NCI-H1092 (cell line): ENCODE data around the gene ENTR1.

ENCODE experiments used
- DNase-seq: peaks from one replicate; lab custom pipeline; 2025; lab: John Stamatoyannopoulos, UW

Gene ENTR1

DNA sequence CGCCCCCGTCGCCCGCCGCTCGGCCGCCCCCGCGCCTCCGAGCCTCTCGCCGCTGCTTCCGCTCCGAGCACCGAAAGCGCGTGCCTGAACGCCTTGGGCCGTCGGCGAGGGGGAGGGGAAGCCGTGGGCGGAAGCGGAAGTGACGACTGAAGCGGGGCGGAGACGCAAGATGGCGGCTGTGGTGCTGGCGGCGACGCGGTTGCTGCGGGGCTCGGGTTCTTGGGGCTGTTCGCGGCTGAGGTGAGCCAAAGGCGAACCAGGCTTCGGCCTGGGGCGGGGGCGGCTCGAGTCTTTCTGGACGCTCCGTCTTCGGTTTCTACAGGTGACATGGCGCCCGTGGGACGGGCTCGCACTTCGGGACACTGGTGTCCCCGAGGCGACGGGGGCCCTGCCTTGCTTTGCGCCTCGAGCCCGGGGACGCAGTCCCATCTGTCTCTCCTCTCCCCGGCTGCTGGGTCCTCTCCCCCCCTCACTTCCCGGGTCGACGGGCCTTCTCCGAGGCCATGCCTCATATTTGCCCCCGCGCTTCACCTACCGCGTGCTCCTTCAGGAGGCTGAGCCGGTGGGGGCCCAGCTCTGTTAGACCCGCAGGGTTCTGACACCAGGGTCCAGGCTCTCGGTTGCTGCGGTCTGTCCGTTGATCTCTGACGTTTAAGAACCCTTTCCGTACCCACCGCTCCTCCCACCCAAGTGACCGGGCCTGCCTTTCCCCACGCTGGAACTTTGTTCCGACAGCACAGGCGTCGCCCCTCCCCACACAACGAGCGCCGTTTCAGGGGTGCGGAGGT is at the start of gene ENTR1, which contains the start of gene PMPCA:
Gene ENTR1 (minus strand): TSS at position 115 of the 788 bp plus-strand sequence. CDS start 217 bp downstream, outside the sequence.
Gene PMPCA (plus strand): TSS at position 159 of the 788 bp plus-strand sequence. CDS start 11 bp downstream, at position 170.
- DNase-seq = peak; percentile 88

DNA sequence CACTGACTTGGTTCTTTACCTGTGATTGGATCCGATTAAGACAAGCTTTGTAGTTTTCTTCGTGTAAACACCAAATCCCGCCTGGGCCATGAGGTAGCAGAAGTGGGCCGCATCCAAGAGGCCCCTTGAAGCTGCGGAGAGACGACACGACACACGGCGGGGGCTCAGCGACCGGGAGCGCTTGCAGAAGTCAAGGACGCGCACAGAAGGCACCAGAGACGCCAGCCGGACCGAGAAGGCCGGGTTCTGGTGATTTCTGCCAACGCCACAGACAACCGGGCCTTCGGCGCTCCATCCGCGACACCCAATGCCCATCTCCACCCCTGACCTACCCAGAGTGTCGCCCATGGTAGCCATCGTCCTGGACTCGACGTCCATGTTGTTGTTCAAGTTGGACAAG is 49.0 kb upstream of the ENTR1 start:
- no peak for DNase-seq

DNA sequence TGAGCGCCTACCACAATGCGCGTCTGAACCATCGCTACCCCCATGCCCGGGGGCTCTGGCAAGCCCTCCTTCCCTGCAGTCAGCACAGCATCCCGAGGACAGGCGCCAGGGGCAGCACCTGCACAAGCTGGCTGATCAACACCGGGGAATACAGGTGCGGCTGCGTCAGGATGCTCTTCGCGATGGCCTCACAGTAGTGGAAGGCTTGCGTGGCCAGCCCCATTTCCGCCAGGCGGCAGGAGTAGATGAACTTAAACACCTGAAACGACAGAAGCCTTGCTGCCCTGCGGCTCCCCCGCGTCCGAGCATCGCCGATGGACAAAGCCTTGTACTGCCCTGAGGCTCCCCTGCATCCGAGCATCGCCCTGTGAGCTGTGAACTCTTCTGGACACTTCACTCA is 46.9 kb upstream of the ENTR1 start:
- no peak for DNase-seq

DNA sequence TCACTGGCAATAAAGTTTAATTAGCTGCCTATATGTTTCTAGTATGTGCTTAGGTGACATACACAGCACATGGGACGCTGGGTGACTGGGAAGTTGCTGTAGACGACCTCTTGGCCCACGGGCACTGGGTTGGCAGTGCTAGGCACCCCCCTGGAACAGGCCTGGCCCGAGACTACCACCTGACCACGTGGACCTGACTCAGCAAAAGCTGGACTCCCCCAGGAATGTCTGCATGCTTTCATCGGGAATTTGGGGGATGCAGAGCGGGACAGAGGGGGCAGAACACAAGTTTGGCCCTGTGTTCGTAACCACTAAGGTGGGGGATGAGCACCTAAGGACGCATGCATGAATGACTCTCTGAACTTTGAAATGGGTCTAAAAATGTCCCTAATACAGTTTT is 45.8 kb upstream of the ENTR1 start:
- DNase-seq = no peak

DNA sequence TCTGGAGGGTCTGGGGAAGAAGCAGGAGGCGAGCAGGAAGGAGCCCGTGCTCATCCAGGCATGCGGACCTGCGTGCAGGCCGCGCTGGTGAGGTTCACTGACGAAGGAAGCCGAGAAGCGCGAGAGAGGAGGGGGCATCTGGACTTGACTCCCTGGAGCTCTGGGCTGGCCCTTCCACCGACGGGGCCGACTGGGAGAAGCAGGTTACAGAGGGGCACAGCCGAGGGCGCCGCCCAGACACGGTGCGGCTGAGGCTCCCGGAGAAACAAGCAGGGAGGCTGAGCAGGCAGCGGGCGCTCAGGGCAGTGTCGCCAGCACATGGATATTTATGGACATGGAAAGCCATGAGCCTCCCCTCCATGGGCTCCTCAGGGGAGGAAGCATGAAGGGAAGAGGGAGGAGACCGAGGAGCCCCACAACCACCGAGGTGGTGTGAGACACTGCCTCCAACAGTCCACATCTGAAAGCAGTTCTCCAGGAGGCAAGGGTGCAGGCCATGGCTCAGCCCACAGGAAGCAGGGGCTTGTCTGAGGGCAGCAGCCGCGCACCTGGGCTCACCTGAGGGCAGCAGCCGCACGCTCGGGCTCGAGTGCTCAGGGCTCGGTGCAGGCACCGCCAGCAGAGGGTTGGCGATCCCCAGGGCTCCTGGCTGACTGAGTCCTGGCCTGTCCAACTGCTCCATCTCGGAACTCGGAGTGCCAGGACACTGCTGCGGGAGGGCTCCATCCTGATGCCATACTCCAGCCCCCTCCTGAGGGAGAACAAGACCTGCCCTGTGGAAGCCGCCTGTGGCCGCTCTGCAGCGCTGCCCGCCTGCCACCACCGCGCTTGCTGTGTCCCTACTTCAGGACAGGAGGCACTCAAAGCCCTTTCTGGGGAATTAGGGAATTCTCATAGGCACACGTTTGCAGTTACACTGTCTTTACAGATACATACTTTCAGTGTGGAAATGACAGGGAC is 44.9 kb upstream of the ENTR1 start:
- DNase-seq = no peak

- DNase-seq = no peak
Observed at GRCh38 chr9:136454026-136454796, 43.8 kb upstream of the ENTR1 start.

DNA sequence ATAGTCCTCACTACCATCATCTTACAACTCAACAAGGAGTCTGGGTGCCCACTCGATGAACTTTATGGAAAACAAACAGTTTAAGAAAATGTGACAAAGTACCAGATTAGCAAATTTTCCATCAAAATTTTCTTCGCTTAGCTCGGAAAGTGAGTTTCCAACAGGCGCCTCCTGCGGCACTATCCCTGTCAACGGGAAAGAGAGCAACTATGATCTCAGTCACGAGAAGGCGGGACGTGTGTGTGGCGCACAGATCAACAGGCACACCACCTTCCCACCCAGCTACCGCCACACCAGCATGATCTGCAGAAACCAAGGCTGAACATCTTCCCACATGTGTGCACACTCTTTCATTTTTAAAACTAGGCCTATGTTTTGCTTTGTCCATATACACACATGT is 42.9 kb upstream of the ENTR1 start:
- no peak for DNase-seq

DNA sequence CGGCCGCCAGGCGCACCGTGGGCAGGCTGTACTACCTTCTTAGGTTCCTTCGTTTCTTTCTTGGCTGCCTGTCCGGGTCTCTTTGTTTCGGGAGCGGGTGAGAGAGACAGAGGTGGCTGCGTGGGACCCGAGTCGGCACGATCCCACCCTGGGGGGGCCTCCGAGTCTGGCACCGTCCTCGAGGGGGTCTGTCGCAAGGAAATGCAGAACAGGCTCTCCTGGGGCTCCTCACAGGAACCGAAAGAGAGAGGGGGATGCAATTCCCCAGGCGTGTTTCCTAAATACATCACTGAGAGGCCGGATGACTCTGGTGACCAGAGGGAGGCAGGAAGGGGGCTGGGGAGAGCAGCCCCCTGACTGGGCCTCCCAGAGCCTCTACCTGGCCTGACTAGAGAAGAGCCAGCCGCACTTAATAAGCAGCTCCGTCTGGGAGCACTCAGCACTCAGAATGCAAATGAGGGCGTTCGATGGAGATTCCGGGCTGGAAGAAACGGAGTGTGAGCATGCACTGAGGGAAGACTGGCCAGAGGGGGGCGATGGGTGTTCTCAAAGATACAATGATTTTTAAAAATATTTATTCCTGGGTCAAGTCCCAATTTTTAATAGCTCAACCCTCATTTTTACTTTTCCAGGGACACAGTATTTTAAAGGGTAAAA is 40.9 kb upstream of the ENTR1 start:
- no peak for DNase-seq

DNA sequence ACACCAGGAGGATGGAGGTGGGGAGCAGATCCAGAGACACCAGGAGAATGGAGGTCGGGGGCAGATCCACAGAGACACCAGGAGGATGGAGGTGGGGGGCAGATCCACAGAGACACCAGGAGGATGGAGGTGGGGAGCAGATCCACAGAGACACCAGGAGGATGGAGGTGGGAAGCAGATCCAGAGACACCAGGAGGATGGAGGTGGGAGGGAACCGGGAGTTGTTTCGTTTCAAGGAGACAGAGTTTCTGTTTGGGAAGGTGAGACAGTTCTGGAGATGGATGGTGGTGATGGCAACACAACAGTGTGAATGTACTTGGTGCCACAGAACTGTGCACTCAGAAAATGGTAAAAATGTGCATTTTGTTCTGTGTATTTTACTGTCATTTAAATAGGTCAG is 38.2 kb upstream of the ENTR1 start:
- DNase-seq = no peak

GRCh38 chr9:136447173-136447778 is 36.9 kb upstream of the ENTR1 start:
- DNase-seq = no peak

DNA sequence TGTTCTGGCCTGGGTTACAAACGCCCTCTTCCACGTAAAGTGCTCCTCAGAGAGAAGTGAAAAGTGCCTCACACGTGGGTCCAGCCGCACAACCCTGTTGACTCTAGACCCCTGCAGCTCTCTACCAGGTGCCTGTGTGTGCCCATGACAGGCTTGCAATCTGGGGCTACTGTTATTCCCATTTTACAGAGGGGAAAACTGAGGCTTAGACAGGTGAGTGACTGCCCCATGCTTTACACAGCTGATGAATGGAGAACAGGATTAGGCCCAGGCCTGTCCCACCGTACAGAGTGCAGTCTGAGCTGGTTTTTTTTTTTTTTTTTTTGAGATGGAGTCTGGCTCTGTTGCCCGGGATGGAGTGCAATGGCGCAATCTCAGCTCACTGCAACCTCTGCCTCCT is 35.4 kb upstream of the ENTR1 start:
- no peak for DNase-seq

- no peak for DNase-seq
Observed at GRCh38 chr9:136444102-136444501, 33.7 kb upstream of the ENTR1 start.

- no peak for DNase-seq
Observed at GRCh38 chr9:136443687-136444086, 33.3 kb upstream of the ENTR1 start.

DNA sequence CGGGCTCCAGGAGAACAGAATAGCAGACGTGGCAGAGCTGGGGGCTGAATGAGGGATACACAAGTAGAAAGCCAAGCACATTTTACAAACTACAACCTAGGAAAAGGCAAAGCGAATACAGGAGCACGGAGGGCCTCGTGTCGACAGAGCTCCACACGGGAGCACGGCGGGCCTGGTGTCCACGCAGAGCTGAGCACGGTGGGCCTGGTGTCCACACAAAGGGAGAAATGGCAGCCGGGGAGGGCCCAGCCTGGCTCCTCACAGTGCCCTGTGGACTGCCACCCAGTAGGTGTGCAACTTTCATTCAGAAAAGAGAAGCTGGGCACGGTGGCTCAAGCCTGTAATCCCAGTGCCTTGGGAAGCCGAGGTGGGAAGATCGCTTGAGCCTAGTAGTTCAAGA is 32.7 kb upstream of the ENTR1 start:
- no peak for DNase-seq

DNA sequence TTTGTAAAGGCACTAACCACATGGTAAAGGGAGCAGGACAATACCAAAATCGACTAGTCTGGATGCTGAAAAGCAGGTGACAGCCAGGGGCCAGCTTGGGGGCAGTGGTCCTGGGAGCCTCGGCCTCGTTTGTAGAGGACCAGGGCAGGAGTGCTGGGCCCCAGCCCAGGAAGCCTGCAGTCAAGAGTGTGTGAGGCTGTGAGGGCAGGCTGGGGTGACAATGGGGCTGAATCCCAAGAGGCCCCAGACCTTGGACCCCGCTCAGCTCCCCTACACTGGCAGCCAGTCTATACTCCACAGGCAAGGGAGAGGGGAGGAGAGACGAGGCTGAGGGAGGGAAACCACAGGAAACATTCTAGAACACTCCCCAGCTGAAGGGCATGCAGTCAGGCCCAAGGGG is 31.9 kb upstream of the ENTR1 start:
- DNase-seq = no peak

- DNase-seq = no peak
Observed at GRCh38 chr9:136441681-136442245, 31.3 kb upstream of the ENTR1 start.

- no peak for DNase-seq
Observed at GRCh38 chr9:136441191-136441680, 30.8 kb upstream of the ENTR1 start.

DNA sequence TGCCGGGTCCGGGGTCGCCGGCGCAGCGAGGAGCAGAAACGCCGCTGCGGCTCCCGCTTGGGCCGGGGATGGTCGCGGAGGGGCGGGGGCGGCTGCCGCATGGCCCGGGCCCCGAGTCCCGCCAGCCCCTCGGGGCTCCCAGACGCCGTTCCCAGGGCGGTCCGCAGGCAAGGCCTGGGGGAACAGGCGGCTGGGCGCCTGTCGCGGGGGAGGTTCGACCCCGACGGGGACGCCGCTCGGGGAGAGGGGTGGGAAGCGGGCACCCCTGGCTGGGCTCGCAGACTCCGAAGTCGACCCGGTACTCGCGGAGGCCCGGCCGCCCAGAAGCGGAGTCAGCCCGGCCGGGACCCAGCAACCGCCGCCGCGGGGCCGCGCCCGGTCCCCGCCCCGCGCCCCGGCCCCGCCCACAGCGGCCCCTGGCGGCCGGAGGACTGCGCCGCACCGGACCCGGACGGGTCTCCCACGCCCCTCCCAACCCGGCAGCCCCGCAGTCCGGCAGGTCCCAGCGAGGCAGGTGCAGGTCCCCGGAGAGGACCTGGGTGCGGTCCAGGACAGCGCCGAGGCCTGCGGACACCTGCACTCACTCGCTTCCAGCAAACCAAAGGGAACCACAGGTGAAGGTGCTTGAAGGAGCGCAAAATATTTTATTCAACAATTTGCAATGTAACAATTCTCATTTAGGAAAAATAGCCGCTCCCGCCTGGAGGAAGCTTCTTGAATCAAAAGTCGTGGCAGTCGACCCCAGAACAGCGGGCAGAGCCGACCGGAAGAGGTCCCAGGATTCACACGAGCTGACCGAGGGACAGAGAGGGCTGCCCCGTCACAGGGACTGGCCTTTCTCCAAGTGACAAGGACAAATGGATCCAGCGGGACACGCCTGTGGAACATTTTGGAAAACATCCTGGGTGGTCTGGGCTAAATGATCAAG is 29.3 kb upstream of the ENTR1 start, which contains the start of gene INPP5E:
Gene INPP5E (minus strand): TSS at position 365 of the 928 bp plus-strand sequence. CDS start 426 bp downstream, outside the sequence.
- DNase-seq = peak; percentile 48
